Cardiac fibroblast (primary cell): ENCODE data around the gene ALPG.

Experiments
- DNase-seq, 2 donors: peaks; one replicate each; pipeline versions ENCODE4 v3.0.0 to v3.0.0-alpha.2; 2010; ENCODE audit warnings: low read depth in 2 of 2
- H3K4me3 ChIP-seq, 2 donors: replicated peaks in 1 of 2; 1 replicate in 1 of 2; 2 replicates in 1 of 2; pipeline ENCODE4 v1.5.1; 2011; ENCODE audit warnings: low read depth in 2 of 2, low read length in 2 of 2, mild to moderate bottlenecking in 2 of 2, moderate library complexity in 1 of 2
- CTCF ChIP-seq: IDR thresholded peaks from one replicate; pipeline ENCODE4 v1.5.1; 2011; ENCODE audit warnings: low read depth, mild to moderate bottlenecking, low read length, inconsistent platforms

The ALPG gene

GRCh38 chr2:232457121-232458011 is 50.7 kb downstream of the ALPG start:
- no peak for TF ChIP-seq CTCF
- H3K4me3 ChIP-seq = no peak overlapping the region
- no peak for DNase-seq

GRCh38 chr2:232458051-232458660 is 51.5 kb downstream of the ALPG start:
- no peak overlapping the region for H3K4me3 ChIP-seq
- TF ChIP-seq CTCF = no peak
- no peak for DNase-seq

DNA sequence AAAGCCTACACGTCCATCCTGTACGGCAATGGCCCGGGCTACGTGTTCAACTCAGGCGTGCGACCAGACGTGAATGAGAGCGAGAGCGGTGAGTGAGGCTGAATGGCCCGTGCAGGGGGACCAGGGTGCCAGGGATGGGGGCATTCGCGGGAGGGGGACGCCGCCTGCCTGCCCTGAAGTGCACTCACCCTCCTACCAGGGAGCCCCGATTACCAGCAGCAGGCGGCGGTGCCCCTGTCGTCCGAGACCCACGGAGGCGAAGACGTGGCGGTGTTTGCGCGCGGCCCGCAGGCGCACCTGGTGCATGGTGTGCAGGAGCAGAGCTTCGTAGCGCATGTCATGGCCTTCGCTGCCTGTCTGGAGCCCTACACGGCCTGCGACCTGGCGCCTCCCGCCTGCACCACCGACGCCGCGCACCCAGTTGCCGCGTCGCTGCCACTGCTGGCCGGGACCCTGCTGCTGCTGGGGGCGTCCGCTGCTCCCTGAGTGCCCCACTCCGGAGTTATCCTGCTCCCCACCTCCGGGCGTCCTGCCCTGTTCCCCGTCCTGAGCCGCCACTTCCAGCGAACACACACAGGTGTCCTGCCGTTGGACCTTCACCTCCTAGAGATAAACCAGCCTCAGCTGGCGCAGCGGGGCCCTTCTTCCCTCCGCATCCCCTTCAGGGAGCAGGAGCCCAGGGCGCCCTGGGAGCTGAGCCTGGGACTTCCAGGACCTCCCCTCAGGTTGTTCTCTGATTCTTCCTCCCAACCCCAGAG is 52.2 kb downstream of the ALPG start:
- H3K4me3 ChIP-seq = no peak overlapping the region
- no peak for TF ChIP-seq CTCF
- DNase-seq = no peak

- no peak overlapping the region for H3K4me3 ChIP-seq
- no peak for DNase-seq
- no peak for TF ChIP-seq CTCF
Measured at GRCh38 chr2:232459419-232460035, 52.9 kb downstream of the ALPG start.

DNA sequence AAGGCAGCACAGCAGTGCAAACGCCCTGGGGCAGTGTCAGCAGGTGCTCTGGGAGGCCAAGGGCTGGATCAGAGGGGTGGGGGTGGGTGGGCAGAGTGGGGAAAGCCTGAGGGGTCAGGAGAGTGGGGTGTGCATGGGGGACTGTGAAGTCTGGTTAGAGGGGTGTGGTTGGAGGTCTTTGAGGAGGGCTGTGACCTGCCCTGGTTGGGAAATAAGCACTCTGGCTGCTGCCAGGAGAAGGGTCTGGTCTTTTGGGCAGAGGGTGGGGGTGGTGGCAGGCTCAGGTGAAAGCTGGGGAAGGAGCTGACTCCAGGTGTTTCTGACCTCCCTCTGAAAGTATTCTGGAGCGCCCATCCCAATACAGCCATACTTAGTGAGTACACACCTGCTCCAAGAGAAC is 53.5 kb downstream of the ALPG start:
- no peak overlapping the region for H3K4me3 ChIP-seq
- DNase-seq = no peak
- no peak for TF ChIP-seq CTCF
